CD14-positive monocyte (primary cell): ENCODE data around the gene UTRN. TPM values are rescaled to one million over a fixed set of nuclear protein-coding genes. Genes with fewer than 3 reads are reported as not detected.
A peak's percentile ranks its signal among the peaks of the same experiment; 100 is the strongest.

Experiments used
- DNase-seq, 3 donors: peaks; one replicate each; pipeline ENCODE4 v3.0.0-alpha.2; 2011 to 2022
- H2AFZ ChIP-seq: 2 replicates; pipeline ENCODE4 v1.6.0; 2012; ENCODE audit warnings: mild to moderate bottlenecking, low read depth, low read length, inconsistent platforms; ENCODE audit not compliant: insufficient read depth, poor library complexity, severe bottlenecking
- H3K27ac ChIP-seq, 2 donors: 1 replicate in 1 of 2; 2 replicates in 1 of 2; pipeline ENCODE4 v1.5.1; 2012 to 2013; ENCODE audit warnings: low read length in 2 of 2, control low read depth in 1 of 2, inconsistent platforms in 1 of 2, low read depth in 1 of 2, mild to moderate bottlenecking in 1 of 2
- H3K27me3 ChIP-seq, 2 donors: one replicate each; pipeline versions ENCODE4 v1.6.0 to v1.6.1; 2011 to 2013; ENCODE audit warnings: low read length in 2 of 2; ENCODE audit not compliant: control insufficient read depth in 2 of 2, insufficient read depth in 2 of 2
- H3K36me3 ChIP-seq, 2 donors: replicated peaks in 1 of 2; 1 replicate in 1 of 2; 2 replicates in 1 of 2; pipeline versions ENCODE4 v1.5.1 to v1.6.1; 2012 to 2013; ENCODE audit warnings: low read length in 2 of 2, control low read depth in 1 of 2, inconsistent platforms in 1 of 2, mild to moderate bottlenecking in 1 of 2; ENCODE audit not compliant: insufficient read depth in 2 of 2, control insufficient read depth in 1 of 2
- H3K4me1 ChIP-seq, 2 donors: 1 replicate in 1 of 2; 2 replicates in 1 of 2; pipeline versions ENCODE4 v1.5.1 to v1.6.1; 2012 to 2013; ENCODE audit warnings: low read length in 2 of 2, control low read depth in 1 of 2, inconsistent platforms in 1 of 2, mild to moderate bottlenecking in 1 of 2, moderate library complexity in 1 of 2; ENCODE audit not compliant: insufficient read depth in 2 of 2, control insufficient read depth in 1 of 2
- H3K4me2 ChIP-seq: replicated peaks from 2 replicates; pipeline ENCODE3; 2012; ENCODE audit warnings: low read length, moderate library complexity, mild to moderate bottlenecking; ENCODE audit not compliant: poor library complexity, severe bottlenecking; ENCODE audit errors: extremely low read depth
- H3K4me3 ChIP-seq, 3 experiments: fragments of 200-600 bp in 1 of 3; sonication (generic) in 1 of 3; replicated peaks in 1 of 3; 1 replicate in 2 of 3; 2 replicates in 1 of 3; pipeline ENCODE4 v1.5.1; 2011 to 2013; ENCODE audit warnings: low read length in 3 of 3, mild to moderate bottlenecking in 3 of 3, control low read depth in 2 of 3, low read depth in 2 of 3, inconsistent platforms in 1 of 3, moderate library complexity in 1 of 3
- H3K79me2 ChIP-seq: 2 replicates; pipeline ENCODE4 v1.6.0; 2012; ENCODE audit warnings: mild to moderate bottlenecking, control low read depth, inconsistent platforms, low read length, moderate library complexity; ENCODE audit not compliant: insufficient read depth
- H3K9ac ChIP-seq: 2 replicates; pipeline ENCODE4 v1.6.0; 2017; ENCODE audit warnings: low read length, mild to moderate bottlenecking; ENCODE audit not compliant: insufficient read depth, poor library complexity, severe bottlenecking
- H3K9me3 ChIP-seq, 2 donors: replicated peaks in 1 of 2; 1 replicate in 1 of 2; 2 replicates in 1 of 2; pipeline versions ENCODE4 v1.5.1 to v1.6.1; 2012 to 2013; ENCODE audit warnings: low read length in 2 of 2, control low read depth in 1 of 2; ENCODE audit not compliant: control insufficient read depth in 1 of 2, insufficient read depth in 1 of 2
- H4K20me1 ChIP-seq: 2 replicates; pipeline ENCODE4 v1.6.0; 2012; ENCODE audit warnings: mild to moderate bottlenecking, low read length, control low read depth, moderate library complexity; ENCODE audit not compliant: insufficient read depth
- H3K27ac Mint-ChIP-seq, 7 donors: one replicate each; pipeline ENCODE4 v1.8.0; 2020; ENCODE audit warnings: mild to moderate bottlenecking in 7 of 7, mixed read lengths in 7 of 7, moderate library complexity in 6 of 7, inconsistent platforms in 2 of 7
- H3K27me3 Mint-ChIP-seq, 3 donors: one replicate each; pipeline ENCODE4 v1.8.0; 2021 to 2022; ENCODE audit warnings: low read depth in 3 of 3, mild to moderate bottlenecking in 3 of 3, mixed read lengths in 3 of 3, moderate library complexity in 3 of 3, inconsistent platforms in 1 of 3
- H3K36me3 Mint-ChIP-seq, 2 donors: one replicate each; pipeline ENCODE4 v1.8.0; 2020; ENCODE audit warnings: mixed read lengths in 2 of 2, inconsistent platforms in 1 of 2, mild to moderate bottlenecking in 1 of 2
- H3K4me1 Mint-ChIP-seq: one replicate; pipeline ENCODE4 v1.8.0; 2020; ENCODE audit warnings: mild to moderate bottlenecking, mixed read lengths
- H3K4me3 Mint-ChIP-seq, 2 donors: one replicate each; pipeline ENCODE4 v1.8.0; 2020; ENCODE audit warnings: mild to moderate bottlenecking in 2 of 2, mixed read lengths in 2 of 2, moderate library complexity in 1 of 2
- H3K9me3 Mint-ChIP-seq, 7 donors: one replicate each; pipeline ENCODE4 v1.8.0; 2020 to 2022; ENCODE audit warnings: mixed read lengths in 7 of 7, mild to moderate bottlenecking in 6 of 7, moderate library complexity in 6 of 7, inconsistent platforms in 2 of 7
- WGBS: methylation state at CpG from one replicate; pipeline ENCODE4 v1.1.5; 2013; ENCODE audit warnings: missing lambda C conversion rate; ENCODE audit not compliant: insufficient coverage; 5-methylcytosine and 5-hydroxymethylcytosine counted together
- intact Hi-C, 2 donors: fragments of 100-400 bp; cut with micrococcal nuclease; formaldehyde crosslinking; loops; one replicate each; pipeline versions ENCODE4 v1.15.0 to v1.15.1; 2023
- polyA plus RNA-seq, 3 donors: library from polyadenylated mRNA; depleted of rRNA in 1 of 3; unstranded in 2 of 3; stranded (reverse) in 1 of 3; fragments of 300-500 nt in 2 of 3; fragments of >200 nt in 1 of 3; fragmentation: Illumina TruSeq in 2 of 3; gene quantifications; 1 replicate in 2 of 3; 2 replicates in 1 of 3; pipeline ENCODE4 v1.2.3, GENCODE V29; 2012 to 2021
- TF ChIP-seq, protein P1 (sequence below): fragments of 200-600 bp; IDR thresholded peaks from one replicate; pipeline ENCODE4 v1.8.0; 2022; ENCODE audit warnings: antibody characterized with exemption, mild to moderate bottlenecking

UTRN gene
- polyA plus RNA-seq, 3 donors = 21.8 to 106 (median 66.1) TPM

GRCh38 chr6:144304223-144304848 is 19.2 kb downstream of the UTRN start:
- WGBS = 100% methylated on average over 3 of the region's 4 CpGs
- Histone ChIP-seq H3K79me2 (peaks cover 100% of the 10 kb centered on the region), H3K4me1 (no peaks in the 10 kb centered on the region), H3K9me3 (no peaks in the 10 kb centered on the region), H3K27me3 (no peaks in the 10 kb centered on the region), H3K36me3 (peaks cover 13 to 46% of the 10 kb centered on the region in 2 donors), H2AFZ (no peak overlapping the region), H3K9ac (no peak overlapping the region), H3K4me2 (no peak overlapping the region), H4K20me1 (peaks cover 97% of the 10 kb centered on the region), H3K27ac (no peak overlapping the region), H3K4me3 (no peak overlapping the region)
- Mint-ChIP-seq H3K9me3 (no peaks in the 10 kb centered on the region), H3K4me3 (no peak overlapping the region), H3K27ac (peak overlapping the region in 2 of 7 donors; percentile 48 to 68), H3K27me3 (no peaks in the 10 kb centered on the region), H3K36me3 (peaks cover 31 to 52% of the 10 kb centered on the region in 2 donors), H3K4me1 (peaks cover 22% of the 10 kb centered on the region)
- intact Hi-C loops = no loop called here
- DNase-seq = no peak
- TF ChIP-seq, protein P1, sequence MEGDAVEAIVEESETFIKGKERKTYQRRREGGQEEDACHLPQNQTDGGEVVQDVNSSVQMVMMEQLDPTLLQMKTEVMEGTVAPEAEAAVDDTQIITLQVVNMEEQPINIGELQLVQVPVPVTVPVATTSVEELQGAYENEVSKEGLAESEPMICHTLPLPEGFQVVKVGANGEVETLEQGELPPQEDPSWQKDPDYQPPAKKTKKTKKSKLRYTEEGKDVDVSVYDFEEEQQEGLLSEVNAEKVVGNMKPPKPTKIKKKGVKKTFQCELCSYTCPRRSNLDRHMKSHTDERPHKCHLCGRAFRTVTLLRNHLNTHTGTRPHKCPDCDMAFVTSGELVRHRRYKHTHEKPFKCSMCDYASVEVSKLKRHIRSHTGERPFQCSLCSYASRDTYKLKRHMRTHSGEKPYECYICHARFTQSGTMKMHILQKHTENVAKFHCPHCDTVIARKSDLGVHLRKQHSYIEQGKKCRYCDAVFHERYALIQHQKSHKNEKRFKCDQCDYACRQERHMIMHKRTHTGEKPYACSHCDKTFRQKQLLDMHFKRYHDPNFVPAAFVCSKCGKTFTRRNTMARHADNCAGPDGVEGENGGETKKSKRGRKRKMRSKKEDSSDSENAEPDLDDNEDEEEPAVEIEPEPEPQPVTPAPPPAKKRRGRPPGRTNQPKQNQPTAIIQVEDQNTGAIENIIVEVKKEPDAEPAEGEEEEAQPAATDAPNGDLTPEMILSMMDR = no peak

GRCh38 chr6:144305567-144305966 is 20.4 kb downstream of the UTRN start:
- H3K4me1 ChIP-seq = no peaks in the 10 kb centered on the region
- DNase-seq = no peak
- Mint-ChIP-seq H3K4me1 (peaks cover 22% of the 10 kb centered on the region), H3K27ac (peak overlapping the region in 4 of 7 donors; percentile 35 to 81 (median 60)), H3K27me3 (no peaks in the 10 kb centered on the region), H3K36me3 (peaks cover 37 to 57% of the 10 kb centered on the region in 2 donors), H3K9me3 (no peaks in the 10 kb centered on the region), H3K4me3 (no peak overlapping the region)
- TF ChIP-seq, protein P1 = no peak
- no CpG with 5 or more reads among the region's 1 CpG for WGBS
- H3K36me3 ChIP-seq = peaks cover 21 to 48% of the 10 kb centered on the region in 2 donors
- H3K79me2 ChIP-seq = peaks cover 99% of the 10 kb centered on the region
- no peak overlapping the region for H3K4me2 ChIP-seq
- no peak overlapping the region for H2AFZ ChIP-seq
- H4K20me1 ChIP-seq = peaks cover 97% of the 10 kb centered on the region
- H3K9me3 ChIP-seq = no peaks in the 10 kb centered on the region
- H3K4me3 ChIP-seq = no peak overlapping the region
- H3K9ac ChIP-seq = no peak overlapping the region
- H3K27ac ChIP-seq = peak overlapping the region in 1 of 2 donors; percentile 15
- intact Hi-C loops = no loop called here
- no peaks in the 10 kb centered on the region for H3K27me3 ChIP-seq
